Kidney (tissue), 14 donors: ENCODE measurements around the gene ANKRD53. TPM values are rescaled to one million over a fixed set of nuclear protein-coding genes. Genes with fewer than 3 reads are reported as not detected.

Experiments used
- DNase-seq, 5 donors: peaks; one replicate each; pipeline ENCODE4 v3.0.0-alpha.2; 2013 to 2020
- FAIRE-seq: peaks from 2 replicates; lab custom pipeline; 2012; peaks lifted over from hg19 to GRCh38; lab: Jason Lieb, UNC
- H3K27ac ChIP-seq, 2 donors: one replicate each; pipeline ENCODE4 v1.7.0; 2013; ENCODE audit warnings: low read depth in 2 of 2, low read length in 2 of 2, inconsistent platforms in 1 of 2
- H3K27me3 ChIP-seq: one replicate; pipeline ENCODE4 v1.7.1; 2013; ENCODE audit warnings: low read length, inconsistent platforms; ENCODE audit not compliant: control insufficient read depth, insufficient read depth
- H3K36me3 ChIP-seq, 3 donors: one replicate each; pipeline versions ENCODE4 v1.7.0 to v1.7.1; 2013; ENCODE audit warnings: low read length in 3 of 3, control low read depth in 1 of 3, inconsistent platforms in 1 of 3; ENCODE audit not compliant: insufficient read depth in 3 of 3, control insufficient read depth in 2 of 3
- H3K4me1 ChIP-seq, 3 donors: one replicate each; pipeline versions ENCODE4 v1.7.0 to v1.7.1; 2013; ENCODE audit warnings: low read length in 3 of 3, inconsistent platforms in 1 of 3, low read depth in 1 of 3; ENCODE audit not compliant: control insufficient read depth in 2 of 3, insufficient read depth in 2 of 3
- H3K4me3 ChIP-seq, 3 donors: one replicate each; pipeline versions ENCODE4 v1.7.0 to v1.8.1; 2013; ENCODE audit warnings: low read length in 3 of 3, control low read depth in 1 of 3, inconsistent platforms in 1 of 3
- H3K9ac ChIP-seq, 3 donors: one replicate each; pipeline versions ENCODE4 v1.7.0 to v1.7.1; 2013; ENCODE audit warnings: low read length in 3 of 3, control low read depth in 1 of 3, inconsistent platforms in 1 of 3
- H3K9me3 ChIP-seq, 3 donors: one replicate each; pipeline versions ENCODE4 v1.7.0 to v1.7.1; 2013; ENCODE audit warnings: low read length in 3 of 3, control low read depth in 1 of 3, inconsistent platforms in 1 of 3; ENCODE audit not compliant: control insufficient read depth in 2 of 3, insufficient read depth in 1 of 3
- intact Hi-C: fragments of 100-400 bp; cut with DNase I; formaldehyde crosslinking; loops from one replicate; pipeline ENCODE4 v1.11.1; 2022
- polyA plus RNA-seq: library from polyadenylated mRNA; stranded (reverse); fragments of 350-450 nt; fragmentation: Illumina TruSeq; extraction: RNeasy Lipid Tissue Mini Kit (QIAGEN cat#74804); gene quantifications from one replicate; pipeline ENCODE4 v1.2.3, GENCODE V29; 2014; ENCODE audit warnings: low read depth, low replicate concordance; ENCODE audit not compliant: insufficient read depth
- total RNA-seq: library from RNA; stranded (reverse); fragmentation: NEBNext Ultra II Directional; extraction: Animal tissue kit (Norgen Biotek cat#: 25700); gene quantifications from one replicate; pipeline ENCODE4 v1.2.1, GENCODE V29; 2021
- TF ChIP-seq, protein P1 (sequence below): IDR thresholded peaks from 3 replicates; pipeline ENCODE4 v1.5.1; 2012; ENCODE audit warnings: mild to moderate bottlenecking, moderate library complexity, borderline replicate concordance; ENCODE audit not compliant: insufficient read depth; ENCODE audit errors: extremely low read depth
- donor health status: control.
- donor health status: control.
- donor health status: control.
- donor health status: control.
- donor health status: control.
- donor health status: DM: yes; HTN: yes; CAD: no.
- donor health status: Normal renal cell carcinoma (clear cell type).

ANKRD53 gene
- total and polyA plus RNA-seq, 2 donors from 2014 or later: 1.3 to 2.1 TPM

DNA sequence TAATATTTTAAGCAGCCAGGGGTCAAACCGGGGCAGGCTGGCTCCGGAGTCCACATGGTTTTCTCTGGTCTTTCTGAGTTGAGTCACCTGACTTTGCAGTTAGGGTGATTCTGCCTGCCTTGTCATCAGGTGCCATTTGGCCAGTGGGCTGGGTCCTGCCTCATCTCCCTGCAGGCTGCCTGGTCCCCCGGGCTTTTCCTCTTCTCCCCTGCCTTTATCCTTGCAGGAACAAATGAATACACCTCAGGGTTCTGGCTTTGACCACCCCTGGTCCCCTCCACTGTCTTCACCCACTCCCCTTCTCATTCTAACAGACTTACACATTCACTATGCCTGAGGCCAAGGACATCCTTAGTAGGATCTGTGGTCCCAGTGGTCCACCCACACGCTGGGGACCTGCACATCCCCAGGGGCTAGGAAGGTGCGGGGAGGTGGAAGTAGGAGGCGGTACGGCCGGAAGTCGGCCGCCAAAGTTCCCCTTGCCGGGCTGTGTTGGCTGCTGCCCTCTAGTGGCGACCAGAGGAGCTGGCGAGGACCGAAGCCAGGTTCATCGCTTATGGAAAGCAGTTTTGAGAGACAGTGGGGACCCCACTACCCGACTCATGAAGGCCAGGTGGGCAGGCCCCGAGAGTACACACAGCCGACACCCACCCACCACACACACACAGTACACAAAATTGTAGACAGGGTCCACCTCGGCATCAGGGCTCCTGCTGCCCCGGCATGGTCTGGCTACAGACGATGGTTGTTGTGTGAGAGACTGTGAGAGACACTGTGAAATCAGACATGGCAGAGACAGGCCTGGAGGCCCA is 22.6 kb downstream of the ANKRD53 start:
- intact Hi-C loops: no loop called here
- Histone ChIP-seq H3K4me3 (peak overlapping the region; percentile 37 to 66 (median 59)), H3K27ac (no peak overlapping the region), H3K27me3 (no peaks in the 10 kb centered on the region), H3K4me1 (no peaks in the 10 kb centered on the region), H3K9me3 (no peaks in the 10 kb centered on the region), H3K9ac (peak overlapping the region in 1 of 3 donors; percentile 32), H3K36me3 (no peaks in the 10 kb centered on the region)
- no peak for FAIRE-seq
- DNase-seq: peak; percentile 47 to 89 (median 74)
- TF ChIP-seq, protein P1, sequence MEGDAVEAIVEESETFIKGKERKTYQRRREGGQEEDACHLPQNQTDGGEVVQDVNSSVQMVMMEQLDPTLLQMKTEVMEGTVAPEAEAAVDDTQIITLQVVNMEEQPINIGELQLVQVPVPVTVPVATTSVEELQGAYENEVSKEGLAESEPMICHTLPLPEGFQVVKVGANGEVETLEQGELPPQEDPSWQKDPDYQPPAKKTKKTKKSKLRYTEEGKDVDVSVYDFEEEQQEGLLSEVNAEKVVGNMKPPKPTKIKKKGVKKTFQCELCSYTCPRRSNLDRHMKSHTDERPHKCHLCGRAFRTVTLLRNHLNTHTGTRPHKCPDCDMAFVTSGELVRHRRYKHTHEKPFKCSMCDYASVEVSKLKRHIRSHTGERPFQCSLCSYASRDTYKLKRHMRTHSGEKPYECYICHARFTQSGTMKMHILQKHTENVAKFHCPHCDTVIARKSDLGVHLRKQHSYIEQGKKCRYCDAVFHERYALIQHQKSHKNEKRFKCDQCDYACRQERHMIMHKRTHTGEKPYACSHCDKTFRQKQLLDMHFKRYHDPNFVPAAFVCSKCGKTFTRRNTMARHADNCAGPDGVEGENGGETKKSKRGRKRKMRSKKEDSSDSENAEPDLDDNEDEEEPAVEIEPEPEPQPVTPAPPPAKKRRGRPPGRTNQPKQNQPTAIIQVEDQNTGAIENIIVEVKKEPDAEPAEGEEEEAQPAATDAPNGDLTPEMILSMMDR: peak; percentile 81

DNA sequence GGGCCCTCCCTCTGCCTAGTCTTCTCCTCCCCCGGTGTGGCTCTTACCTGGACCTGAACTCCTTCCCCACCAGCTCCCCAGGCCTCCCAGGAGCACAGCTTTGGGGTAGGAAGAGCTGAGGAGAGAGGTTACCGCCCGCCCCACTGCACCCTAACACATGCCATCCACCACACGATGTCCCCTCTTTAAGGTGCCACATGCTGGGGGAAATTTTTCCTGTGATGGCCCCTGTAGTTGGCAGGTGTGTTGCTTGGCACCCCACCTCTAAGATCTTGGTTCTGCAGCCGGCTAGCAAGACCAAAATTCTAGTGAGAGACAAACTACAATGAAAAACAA is 23.1 kb downstream of the ANKRD53 start:
- no peaks in the 10 kb centered on the region for H3K9me3 ChIP-seq
- no peak overlapping the region for H3K9ac ChIP-seq
- no peaks in the 10 kb centered on the region for H3K27me3 ChIP-seq
- FAIRE-seq (no peak), DNase-seq (no peak)
- TF ChIP-seq, protein P1: no peak
- H3K4me1 ChIP-seq: no peaks in the 10 kb centered on the region
- intact Hi-C loops: no loop called here
- H3K36me3 ChIP-seq: no peaks in the 10 kb centered on the region
- no peak overlapping the region for H3K4me3 ChIP-seq
- H3K27ac ChIP-seq: no peak overlapping the region

DNA sequence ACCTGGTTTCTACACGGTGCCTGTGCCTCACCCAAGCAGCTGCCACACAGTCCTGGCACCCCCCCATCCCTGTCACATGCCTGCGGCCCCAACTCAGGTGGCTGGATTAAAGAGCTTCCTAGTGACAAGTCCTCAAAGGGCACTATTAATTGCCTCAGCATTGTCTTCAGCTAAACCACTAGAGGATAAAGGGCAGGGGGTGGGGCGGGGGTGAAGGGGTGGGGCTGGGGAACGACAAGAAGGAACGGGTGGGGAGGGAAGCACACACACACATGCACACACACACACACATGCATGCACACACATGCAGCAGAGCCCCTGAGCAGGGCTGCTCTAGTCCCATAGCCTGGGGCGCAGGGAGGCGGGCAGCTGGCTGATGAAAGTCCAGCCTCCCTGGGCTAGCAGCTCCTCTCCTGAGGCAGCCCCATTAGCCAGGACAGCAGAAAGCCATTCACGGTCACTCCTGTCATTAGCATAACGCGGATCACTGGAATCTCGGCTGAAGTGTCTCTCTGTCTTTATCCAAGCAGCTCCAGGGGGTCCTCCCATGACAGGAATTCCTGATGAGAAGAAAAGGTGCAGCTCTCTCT is 23.6 kb downstream of the ANKRD53 start:
- no peak overlapping the region for H3K9ac ChIP-seq
- TF ChIP-seq, protein P1: no peak
- H3K4me3 ChIP-seq: no peak overlapping the region
- H3K36me3 ChIP-seq: no peaks in the 10 kb centered on the region
- intact Hi-C loops: no loop called here
- H3K4me1 ChIP-seq: no peaks in the 10 kb centered on the region
- DNase-seq: no peak
- H3K27ac ChIP-seq: no peak overlapping the region
- no peaks in the 10 kb centered on the region for H3K27me3 ChIP-seq
- no peaks in the 10 kb centered on the region for H3K9me3 ChIP-seq
- no peak for FAIRE-seq
